Subcutaneous adipose tissue (tissue), 4 donors: ENCODE results near the gene SYT3. TPM values are rescaled to one million over a fixed set of nuclear protein-coding genes. Genes with fewer than 3 reads are reported as not detected.

Experiments
- CTCF ChIP-seq: fragments of 450-650 bp; IDR thresholded peaks from one replicate; pipeline ENCODE4 v1.5.1; 2016; ENCODE audit warnings: low read depth, mild to moderate bottlenecking, control low read depth, antibody characterized with exemption, moderate library complexity
- total RNA-seq, 4 donors: library from RNA; depleted of rRNA; stranded (reverse); fragments of >200 nt; gene quantifications; one replicate each; pipeline ENCODE4 v1.1.0, GENCODE V29; 2016

SYT3 gene
- total RNA-seq, 4 donors from 2014 or later, result not detected

- TF ChIP-seq CTCF, result no peak
Measured at GRCh38 chr19:50624949-50625600, 14.6 kb downstream of the SYT3 start.

GRCh38 chr19:50607874-50608785 is 31.6 kb downstream of the SYT3 start:
- TF ChIP-seq CTCF, result no peak

- no peak for TF ChIP-seq CTCF
Measured at GRCh38 chr19:50607388-50607787, 32.3 kb downstream of the SYT3 start.

- TF ChIP-seq CTCF, result no peak
Measured at GRCh38 chr19:50602935-50603334, 36.7 kb downstream of the SYT3 start.

- TF ChIP-seq CTCF, result no peak
Measured at GRCh38 chr19:50602496-50602895, 37.2 kb downstream of the SYT3 start.

GRCh38 chr19:50602089-50602422 is 37.6 kb downstream of the SYT3 start:
- no peak for TF ChIP-seq CTCF

GRCh38 chr19:50601407-50602088 is 38.1 kb downstream of the SYT3 start:
- no peak for TF ChIP-seq CTCF
